ENCODE data around the gene CSH1.
"Not testable (repeated sequence)": the region's sequence is repeated elsewhere in the genome, so short reads cannot be mapped to it uniquely, and the experiment has no call there.

CSH1 gene

DNA sequence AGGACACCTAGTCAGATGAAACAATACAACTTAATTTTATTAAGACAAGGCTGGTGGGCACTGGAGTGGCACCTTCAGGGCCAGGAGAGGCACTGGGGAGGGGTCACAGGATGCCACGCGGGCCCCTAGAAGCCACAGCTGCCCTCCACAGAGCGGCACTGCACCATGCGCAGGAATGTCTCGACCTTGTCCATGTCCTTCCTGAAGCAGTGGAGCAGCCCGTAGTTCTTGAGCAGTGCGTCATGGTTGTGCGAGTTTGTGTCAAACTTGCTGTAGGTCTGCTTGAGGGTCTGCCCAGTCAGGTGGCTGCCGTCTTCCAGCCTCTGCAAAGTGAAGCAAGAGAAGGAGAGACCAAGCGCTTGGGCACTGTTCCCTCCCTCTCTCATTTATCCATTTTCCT, 13.2 kb upstream of the CSH1 start:
- in situ Hi-C loops (cut with MboI; ENCODE audit: low sequenced_read_pairs) = loop anchor here (25.0 kb wide), 1 partner anchor 378 kb away; no protein-coding TSS in a partner anchor

DNA sequence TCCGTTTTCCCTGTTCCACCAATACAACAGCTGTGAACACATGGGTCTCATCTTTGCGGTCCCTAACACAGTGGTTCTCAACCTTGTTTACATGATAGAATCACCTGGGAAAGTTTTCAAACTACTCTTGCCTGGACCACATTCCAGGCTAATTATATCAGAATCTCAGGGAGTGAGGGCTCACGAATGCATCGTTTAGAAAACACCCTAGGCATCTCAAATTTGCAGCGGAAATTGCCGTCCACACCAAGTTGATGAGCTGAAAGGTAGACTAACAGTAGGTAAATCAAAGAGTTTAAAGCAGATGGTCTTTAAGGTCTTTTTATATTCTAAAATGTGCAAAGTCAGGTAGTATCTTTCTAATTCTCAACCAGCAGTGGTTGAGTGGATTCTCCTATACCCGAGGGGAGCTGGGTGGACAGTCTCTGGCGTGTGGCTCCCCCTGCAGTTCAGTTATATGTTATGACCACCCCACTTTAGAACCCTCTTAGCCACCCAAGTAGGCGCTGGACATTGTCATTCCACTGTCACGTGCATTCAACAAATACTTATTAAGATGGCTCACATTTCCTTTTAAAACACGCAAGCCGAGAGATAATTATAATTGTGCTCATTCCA, 10.9 kb upstream of the CSH1 start:
- in situ Hi-C loops (cut with MboI; ENCODE audit: low sequenced_read_pairs) = loop anchor here (25.0 kb wide), 1 partner anchor 380 kb away; no protein-coding TSS in a partner anchor

DNA sequence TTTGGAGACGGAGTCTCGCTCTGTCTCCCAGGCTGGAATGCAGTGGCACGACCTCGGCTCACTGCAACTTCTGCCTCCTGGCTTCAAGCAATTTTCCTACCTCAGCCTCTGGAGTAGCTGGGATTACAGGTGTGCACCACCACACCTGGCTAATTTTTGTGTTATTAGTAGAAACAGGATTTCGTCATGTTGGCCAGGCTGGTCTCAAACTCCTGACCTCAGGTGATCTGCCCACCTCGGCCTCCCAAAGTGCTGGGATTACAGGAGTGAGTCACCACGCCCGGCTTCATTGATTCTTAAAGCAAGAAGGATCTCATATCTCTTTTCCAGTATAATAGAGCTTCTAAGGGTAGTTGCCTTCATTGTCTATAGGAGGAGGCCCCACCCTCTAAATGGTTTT, 8.4 kb upstream of the CSH1 start:
- in situ Hi-C loops (cut with MboI; ENCODE audit: low sequenced_read_pairs) = loop anchor here (25.0 kb wide), 1 partner anchor 383 kb away; no protein-coding TSS in a partner anchor

DNA sequence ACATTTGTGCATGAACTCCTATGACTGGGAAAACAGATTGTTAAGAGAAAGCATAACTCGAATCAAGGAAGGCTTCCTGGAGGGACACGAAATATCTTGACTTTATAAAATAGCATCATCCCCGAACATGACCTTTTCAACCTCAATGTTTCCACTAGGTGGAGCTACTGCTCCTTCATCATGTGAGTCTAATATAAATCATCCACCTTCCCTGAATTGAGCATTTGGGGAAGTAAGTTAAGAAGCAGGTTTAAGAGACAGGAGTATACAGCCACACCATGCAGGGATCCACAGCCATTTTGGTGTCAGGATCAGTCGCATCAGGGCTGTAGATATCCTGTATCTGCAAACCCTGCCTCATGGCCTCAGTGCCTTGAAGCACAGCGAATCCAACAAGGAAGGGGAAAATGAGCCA, 7.4 kb upstream of the CSH1 start:
- in situ Hi-C loops (cut with MboI; ENCODE audit: low sequenced_read_pairs) = loop anchor here (25.0 kb wide), 1 partner anchor 384 kb away; no protein-coding TSS in a partner anchor

DNA sequence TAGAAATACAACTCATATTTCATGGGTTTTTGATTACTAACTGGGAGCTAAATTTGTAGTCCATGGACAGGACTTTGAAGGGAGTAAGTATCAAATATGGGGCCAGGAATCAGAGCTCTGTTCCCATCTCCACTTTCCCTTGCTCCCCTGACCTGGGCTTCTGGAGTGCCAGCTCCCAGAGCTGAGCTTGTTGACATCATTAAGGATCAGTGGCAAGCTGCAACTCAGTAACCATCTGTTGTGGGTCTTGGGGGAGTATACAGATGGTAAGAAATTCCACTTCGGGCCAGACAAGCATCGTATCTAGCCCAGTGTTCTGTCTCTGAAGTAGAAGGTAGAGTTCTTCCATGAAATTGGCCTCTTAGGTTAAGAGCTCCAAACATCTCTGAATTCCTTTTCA, 5.6 kb upstream of the CSH1 start:
- in situ Hi-C loops (cut with MboI; ENCODE audit: low sequenced_read_pairs) = loop anchor here (25.0 kb wide), 1 partner anchor 385 kb away; no protein-coding TSS in a partner anchor

DNA sequence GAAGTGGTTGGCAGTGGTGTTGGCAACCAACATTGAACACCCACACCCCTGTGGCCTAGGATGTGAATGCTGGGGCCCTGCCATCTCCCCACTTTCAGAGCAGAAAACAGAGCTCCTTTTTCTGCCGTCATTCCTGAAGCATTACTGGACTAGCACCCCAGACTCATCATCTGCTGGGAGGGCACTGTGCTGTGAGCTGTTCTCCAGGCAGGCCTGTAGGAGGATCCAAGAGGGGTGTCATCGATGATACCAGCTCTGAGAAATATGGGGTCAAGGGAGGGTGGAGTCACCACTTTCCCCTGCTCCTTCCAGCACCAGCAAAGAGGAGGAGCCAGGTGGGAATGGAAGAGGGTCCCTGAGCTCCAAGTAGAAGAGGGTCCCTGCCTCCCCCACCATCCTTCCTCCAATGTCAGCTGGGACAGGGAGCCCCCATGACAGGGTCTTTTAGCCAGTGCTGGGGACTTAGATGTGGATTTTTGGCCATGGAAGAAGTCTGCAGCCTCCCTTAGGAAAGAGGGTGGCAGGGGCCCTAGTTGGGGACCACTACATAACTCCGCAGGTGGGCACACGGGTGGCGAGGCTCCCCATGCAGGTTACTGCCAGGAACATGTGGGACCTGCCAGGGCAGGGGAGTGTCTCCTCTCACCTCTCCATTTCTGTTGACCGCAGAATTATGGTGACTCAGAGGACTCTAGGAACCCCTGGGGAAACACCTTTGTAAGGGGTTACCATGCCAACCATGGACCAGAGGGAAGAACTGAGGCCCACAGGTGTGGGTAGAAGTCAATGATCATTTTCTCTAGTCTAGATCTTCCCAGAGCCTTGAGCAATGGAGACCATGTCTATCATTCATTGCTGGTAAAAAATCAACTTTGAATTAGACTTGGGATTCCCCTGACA, 2.8 kb upstream of the CSH1 start:
- in situ Hi-C loops (cut with MboI; ENCODE audit: low sequenced_read_pairs) = not testable (repeated sequence)

DNA sequence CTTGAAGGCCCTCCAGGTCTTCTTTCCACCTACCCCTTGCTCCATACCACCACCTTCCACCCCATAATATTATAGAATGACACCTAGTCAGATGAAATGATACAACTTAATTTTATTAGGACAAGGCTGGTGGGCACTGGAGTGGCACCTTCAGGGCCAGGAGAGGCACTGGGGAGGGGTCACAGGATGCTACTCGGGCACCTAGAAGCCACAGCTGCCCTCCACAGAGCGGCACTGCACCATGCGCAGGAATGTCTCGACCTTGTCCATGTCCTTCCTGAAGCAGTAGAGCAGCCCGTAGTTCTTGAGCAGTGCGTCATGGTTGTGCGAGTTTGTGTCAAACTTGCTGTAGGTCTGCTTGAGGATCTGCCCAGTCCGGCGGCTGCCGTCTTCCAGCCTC, 1.6 kb downstream of the CSH1 start:
- in situ Hi-C loops (cut with MboI; ENCODE audit: low sequenced_read_pairs) = not testable (repeated sequence)

DNA sequence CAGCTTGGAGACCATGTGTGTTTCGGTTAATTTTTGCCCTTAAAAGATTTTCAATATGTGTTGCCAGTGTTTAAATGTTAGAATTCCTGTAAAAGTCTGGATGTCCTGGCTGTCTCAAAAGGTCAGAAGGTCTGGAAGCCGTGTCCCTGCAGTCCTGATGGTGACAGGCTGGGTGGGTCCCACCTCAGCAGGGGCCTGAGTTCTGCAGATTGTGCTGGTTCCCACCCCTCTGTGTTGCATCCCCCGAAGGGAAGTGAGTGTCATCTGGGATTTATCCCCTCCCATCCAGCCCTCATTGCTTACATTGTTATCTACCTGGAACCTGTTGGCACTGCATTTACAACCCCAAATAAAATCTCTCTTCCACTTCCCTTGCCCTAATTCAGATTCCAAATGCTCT, 2.4 kb downstream of the CSH1 start:
- in situ Hi-C loops (cut with MboI; ENCODE audit: low sequenced_read_pairs) = not testable (repeated sequence)

DNA sequence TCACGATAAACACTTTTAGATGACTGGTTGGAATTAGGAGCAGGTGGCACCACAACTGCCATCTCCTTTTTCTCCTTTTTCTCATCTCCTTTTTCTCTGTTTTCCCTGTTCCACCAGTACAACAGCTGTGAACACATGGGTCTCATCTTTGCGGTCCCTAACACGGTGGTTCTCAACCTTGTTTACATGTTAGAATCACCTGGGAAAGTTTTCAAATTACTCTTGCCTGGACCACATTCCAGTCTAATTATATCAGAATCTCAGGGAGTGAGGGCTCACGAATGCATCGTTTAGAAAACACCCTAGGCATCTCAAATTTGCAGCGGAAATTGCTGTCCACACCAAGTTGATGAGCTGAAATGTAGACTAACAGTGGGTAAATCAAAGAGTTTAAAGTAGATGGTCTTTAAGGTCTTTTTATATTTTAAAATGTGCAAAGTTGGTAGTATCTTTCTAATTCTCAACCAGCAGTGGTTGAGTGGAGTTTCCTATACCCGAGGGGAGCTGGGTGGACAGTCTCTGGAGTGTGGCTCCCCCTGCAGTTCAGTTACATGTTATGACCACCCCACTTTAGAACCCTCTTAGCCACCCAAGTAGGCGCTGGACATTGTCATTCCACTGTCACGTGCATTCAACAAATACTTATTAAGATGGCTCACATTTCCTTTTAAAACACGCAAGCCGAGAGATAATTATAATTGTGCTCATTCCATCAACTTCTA, 3.9 kb downstream of the CSH1 start:
- in situ Hi-C loops (cut with MboI; ENCODE audit: low sequenced_read_pairs) = not testable (repeated sequence)

DNA sequence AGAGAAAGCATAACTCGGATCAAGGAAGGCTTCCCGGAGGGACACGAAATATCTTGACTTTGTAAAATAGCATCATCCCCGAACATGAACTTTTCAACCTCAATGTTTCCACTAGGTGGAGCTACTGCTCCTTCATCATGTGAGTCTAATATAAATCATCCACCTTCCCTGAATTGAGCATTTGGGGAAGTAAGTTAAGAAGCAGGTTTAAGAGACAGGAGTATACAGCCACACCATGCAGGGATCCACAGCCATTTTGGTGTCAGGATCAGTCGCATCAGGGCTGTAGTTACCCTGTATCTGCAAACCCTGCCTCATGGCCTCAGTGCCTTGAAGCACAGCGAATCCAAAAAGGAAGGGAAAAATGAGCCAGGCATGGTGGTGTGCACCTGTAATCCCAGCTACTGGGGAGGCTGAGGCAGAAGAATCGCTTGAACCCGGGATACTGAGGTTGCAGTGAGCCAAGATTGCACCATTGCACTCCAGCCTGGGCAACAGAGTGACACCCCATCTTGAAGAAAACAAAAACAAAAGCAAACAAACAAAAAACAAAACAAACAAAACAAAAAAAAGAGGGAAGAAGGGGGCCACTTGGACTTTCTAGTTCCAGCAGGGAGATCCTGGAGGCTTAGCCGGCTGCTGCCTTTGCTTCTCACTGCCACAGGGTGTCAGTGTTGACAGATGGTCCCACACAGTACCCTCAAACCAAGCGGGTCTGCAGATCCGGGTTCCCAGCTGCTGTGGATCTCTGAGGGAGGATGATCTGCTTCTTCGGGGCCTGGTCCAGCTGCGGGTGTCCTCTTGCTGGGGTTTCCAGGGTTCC, 7.1 kb downstream of the CSH1 start:
- in situ Hi-C loops (cut with MboI; ENCODE audit: low sequenced_read_pairs) = not testable (repeated sequence)

DNA sequence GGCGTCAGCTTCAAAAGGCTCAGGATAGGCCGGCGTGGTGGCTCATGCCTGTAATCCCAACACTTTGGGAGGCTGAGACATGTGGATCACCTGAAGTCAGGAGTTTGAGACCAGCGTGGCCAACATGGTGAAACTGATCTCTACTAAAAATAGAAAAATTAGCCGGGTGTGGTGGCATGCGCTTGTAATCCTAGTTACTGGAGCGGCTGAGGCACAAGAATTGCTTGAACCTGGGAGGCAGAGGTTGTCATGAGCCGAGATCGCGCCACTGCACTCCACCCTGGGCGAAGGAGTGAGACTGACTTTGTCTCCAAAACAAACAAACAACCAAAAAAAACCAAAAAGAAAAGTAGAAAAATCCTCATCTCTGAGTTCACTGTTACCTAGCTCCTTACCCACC, 11.3 kb downstream of the CSH1 start:
- in situ Hi-C loops (cut with MboI; ENCODE audit: low sequenced_read_pairs) = not testable (repeated sequence)

DNA sequence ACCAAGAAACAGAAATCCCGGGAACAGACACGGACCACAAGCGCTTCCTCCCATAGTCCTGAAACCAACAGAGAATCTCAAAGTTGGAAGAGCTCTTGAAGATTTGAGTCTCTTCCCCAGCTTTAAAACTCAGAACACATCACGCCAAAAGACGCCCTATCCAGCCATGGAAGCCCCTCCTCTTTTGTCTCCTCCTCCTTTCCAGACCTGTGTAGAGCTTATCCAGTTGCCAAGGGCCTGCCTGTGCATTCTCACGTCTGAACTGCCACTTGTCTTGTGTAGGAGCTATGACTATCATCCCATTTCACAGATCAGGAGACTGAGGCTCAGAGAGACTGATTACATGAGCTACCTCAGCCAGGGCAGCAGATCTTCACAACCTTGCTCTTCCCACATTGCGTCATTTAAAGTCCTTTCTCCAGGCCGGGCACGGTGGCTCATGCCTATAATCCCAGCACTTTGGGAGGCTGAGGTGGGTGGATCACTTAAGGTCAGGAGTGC, 13.7 kb downstream of the CSH1 start:
- in situ Hi-C loops (cut with MboI; ENCODE audit: low sequenced_read_pairs) = not testable (repeated sequence)

DNA sequence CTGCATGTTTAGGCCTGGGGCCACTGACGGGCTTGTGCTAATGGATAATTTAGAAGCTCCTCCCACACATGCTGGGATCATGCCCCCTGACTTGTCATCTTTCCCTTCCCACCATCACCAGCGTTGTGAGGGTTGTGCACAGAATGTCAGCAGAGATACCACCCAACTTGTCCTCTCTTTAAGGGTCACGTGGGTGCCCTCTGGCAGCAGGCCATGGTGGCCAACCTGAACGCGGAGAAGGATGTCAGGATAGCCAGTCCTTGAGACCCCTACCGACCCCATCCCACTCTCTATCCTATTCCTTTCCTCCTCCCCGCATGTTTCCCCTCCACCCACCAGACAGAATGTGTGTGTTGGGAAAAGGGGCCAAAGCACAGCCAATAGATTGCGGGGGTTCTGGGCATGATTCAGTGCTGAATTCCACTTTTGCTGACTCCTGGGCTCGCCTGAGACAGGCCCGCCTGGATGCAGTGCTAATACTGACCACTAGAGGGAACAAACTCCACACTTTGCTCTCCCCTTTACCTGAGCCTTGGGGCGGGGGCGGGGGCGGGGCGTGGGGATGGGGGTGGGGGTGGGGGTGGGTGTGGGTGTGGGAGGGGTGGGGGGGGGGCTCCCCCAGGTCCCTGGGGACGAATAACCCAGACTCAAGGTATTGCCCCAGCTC, 14.3 kb downstream of the CSH1 start, which contains the start of gene GH2:
GH2 (minus strand) TSS at position 10 of the 667 bp plus-strand sequence. CDS start 143 bp downstream, outside the sequence.
- in situ Hi-C loops (cut with MboI; ENCODE audit: low sequenced_read_pairs) = no loop called here

DNA sequence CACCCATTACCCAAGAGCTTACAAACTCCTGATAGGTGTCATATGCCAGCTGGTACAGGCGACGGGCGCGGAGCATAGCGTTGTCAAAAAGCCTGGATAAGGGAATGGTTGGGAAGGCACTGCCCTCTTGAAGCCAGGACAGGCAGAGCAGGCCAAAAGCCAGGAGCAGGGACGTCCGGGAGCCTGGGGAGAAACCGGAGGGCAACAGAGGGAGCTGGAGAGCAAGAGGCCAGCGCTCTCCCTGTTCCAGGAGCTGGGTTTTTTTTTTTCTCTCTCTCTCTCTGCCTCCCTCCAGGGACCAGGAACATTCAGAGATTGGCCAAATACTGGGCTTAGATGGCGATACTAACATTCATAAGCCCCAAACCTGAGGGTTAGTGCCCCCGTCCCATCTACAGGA, 15.0 kb downstream of the CSH1 start:
- in situ Hi-C loops (cut with MboI; ENCODE audit: low sequenced_read_pairs) = not testable (repeated sequence)

DNA sequence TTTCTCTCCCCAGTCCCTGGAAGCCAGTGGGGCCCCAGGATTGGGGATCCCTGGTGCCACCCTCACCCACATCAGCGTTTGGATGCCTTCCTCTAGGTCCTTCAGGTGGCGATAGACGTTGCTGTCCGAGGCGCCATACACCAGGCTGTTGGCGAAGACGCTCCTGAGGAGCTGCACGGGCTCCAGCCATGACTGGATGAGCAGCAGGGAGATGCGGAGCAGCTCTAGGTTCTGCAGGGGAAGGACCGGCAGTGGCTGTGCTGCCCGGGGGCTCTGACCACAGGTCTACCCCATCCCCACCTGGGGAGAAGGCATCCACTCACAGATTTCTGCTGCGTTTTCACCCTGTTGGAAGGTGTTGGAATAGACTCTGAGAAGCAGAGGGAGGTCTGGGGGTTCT, 15.7 kb downstream of the CSH1 start:
- in situ Hi-C loops (cut with MboI; ENCODE audit: low sequenced_read_pairs) = no loop called here

DNA sequence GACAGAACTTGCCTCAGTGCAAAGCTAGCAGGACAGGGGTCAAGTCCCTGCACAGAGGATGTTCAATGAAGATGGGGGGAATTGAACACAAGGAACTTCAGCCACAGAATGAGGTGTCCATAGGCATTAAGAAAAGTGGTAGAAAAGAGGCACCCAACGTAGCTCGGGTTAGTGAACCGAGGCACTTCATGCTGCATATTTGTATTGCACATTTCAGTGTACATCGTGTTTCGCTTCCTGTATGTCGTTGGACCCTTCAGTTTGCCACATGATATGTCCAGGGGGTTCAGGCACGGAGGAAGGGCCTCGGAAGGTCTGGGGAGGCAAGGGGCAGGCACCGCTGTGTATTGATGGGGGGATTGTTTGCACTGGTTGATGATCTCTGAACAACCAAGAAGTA, 18.0 kb downstream of the CSH1 start:
- in situ Hi-C loops (cut with MboI; ENCODE audit: low sequenced_read_pairs) = not testable (repeated sequence)

DNA sequence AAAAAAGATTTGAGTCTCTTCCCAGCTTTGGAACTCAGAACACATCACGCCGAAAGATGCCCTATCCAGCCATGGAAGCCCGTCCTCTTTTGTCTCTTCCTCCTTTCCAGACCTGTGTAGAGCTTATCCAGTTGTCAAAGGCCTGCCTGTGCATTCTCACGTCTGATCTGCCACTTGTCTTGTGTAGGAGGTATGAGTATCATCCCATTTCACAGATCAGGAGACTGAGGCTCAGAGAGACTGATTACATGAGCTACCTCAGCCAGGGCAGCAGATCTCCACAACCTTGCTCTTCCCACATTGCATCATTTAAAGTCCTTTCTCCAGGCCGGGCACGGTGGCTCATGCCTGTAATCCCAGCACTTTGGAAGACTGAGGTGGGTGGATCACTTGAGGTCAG, 21.7 kb downstream of the CSH1 start:
- in situ Hi-C loops (cut with MboI; ENCODE audit: low sequenced_read_pairs) = not testable (repeated sequence)

DNA sequence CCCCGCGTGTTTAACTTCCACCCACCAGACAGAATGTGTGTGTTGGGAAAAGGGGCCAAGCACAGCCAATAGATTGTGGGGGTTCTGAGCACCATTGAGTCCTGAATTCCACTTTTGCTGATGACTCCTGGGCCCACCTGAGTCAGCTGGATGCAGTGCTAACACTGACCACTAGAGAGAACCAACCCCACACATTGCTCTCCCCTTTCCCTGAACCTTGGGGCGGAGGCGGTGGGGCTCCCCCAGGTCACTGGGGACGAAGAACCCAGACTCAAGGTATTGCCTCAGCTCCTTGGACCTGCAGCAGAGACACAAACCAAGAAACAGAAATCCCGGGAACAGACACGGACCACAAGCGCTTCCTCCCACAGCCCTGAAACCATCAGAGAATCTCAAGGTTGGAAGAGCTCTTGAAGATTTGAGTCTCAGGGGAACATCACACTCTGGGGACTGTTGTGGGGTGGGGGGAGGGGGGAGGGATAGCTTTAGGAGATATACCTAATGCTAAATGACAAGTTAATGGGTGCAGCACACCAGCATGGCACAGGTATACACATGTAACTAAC, 22.2 kb downstream of the CSH1 start:
- in situ Hi-C loops (cut with MboI; ENCODE audit: low sequenced_read_pairs) = not testable (repeated sequence)

DNA sequence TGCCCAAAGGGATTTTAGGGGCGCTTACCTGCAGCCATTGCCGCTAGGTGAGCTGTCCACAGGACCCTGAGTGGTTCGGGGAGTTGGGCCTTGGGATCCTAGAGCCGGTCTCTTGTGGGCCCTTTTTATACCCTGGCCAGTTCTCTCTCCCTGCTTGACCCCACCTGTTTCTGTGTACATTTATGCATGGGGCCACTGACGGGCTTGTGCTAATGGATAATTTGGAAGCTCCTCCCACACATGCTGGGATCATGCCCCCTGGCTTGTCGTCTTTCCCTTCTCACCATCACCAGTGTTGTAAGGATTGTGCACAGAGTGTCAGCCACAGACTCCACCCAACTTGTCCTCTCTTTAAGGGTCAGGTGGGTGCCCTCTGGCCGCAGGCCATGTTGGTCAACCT, 22.8 kb downstream of the CSH1 start, which contains the start of gene CSH2:
CSH2 (minus strand) TSS at position 101 of the 400 bp plus-strand sequence; CDS start at position 38, 63 bp downstream.
- in situ Hi-C loops (cut with MboI; ENCODE audit: low sequenced_read_pairs) = not testable (repeated sequence)

All from HL-60/S4 treated with phorbol 12-myristate 13-acetate at 8.2 ng/mL for 4 days and 3 days (cell line).